Measurements from ENCODE around the gene CNOT4. TPM values are rescaled to one million over a fixed set of nuclear protein-coding genes. Genes with fewer than 3 reads are reported as not detected.

CNOT4 gene
- total and polyA plus RNA-seq, 3 donors from 2014 or later = 38.2 to 56.7 (median 53.2) TPM

GRCh38 chr7:135518748-135519147 is 8.8 kb upstream of the CNOT4 start:
- TF ChIP-seq CTCF (IDR thresholded peaks at IDR 0.05) = no peak
- TF ChIP-seq POLR2A (IDR thresholded peaks at IDR 0.05) = no peak
- Histone ChIP-seq H3K27me3 (no peaks in the 10 kb centered on the region), H3K4me3 (no peak overlapping the region), H3K9me3 (no peaks in the 10 kb centered on the region), H3K36me3 (ENCODE audit: low read depth, missing control alignments) (no peaks in the 10 kb centered on the region), H3K27ac (no peak overlapping the region), H3K4me1 (no peaks in the 10 kb centered on the region)
- no peak for DNase-seq
- intact Hi-C loops (cut with DNase I; ENCODE audit: low total_unique reads) = no loop called here
- WGBS, 2 donors = 94% methylated on average over 1 of the region's 1 CpG

- Histone ChIP-seq H3K36me3 (ENCODE audit: low read depth, missing control alignments) (no peaks in the 10 kb centered on the region), H3K27ac (no peak overlapping the region), H3K27me3 (no peaks in the 10 kb centered on the region), H3K9me3 (no peaks in the 10 kb centered on the region), H3K4me1 (no peaks in the 10 kb centered on the region), H3K4me3 (no peak overlapping the region)
- WGBS, 2 donors = 83 to 87% methylated on average over 3 of the region's 3 CpGs
- DNase-seq = no peak
- intact Hi-C loops (cut with DNase I; ENCODE audit: low total_unique reads) = no loop called here
- TF ChIP-seq CTCF (IDR thresholded peaks at IDR 0.05) = no peak
These were observed 7.2 kb upstream of the CNOT4 start for GRCh38 chr7:135517060-135517459.

DNA sequence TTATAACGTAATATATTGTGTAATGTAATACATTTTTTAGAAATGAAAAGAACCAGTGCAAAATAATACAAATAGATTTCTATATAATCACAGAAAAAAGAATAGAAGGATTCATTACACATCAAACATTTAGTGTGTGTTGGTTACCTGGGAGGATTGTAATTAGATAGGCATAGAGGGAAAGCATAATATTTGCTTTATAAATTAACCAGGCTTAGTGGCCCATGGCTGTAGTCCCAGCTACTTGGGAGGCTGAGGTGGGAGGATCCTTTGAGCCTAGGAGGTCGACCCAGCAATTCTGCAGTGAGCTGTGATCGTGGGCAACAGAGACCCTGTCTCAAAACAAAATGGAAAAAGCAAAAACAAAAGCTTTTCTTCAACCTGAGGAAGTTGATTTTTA is 5.0 kb upstream of the CNOT4 start:
- no peak overlapping the region for H3K27ac ChIP-seq
- no peak overlapping the region for H3K4me3 ChIP-seq
- no peak for DNase-seq
- H3K4me1 ChIP-seq = no peaks in the 10 kb centered on the region
- no peaks in the 10 kb centered on the region for H3K27me3 ChIP-seq
- H3K36me3 ChIP-seq (ENCODE audit: low read depth, missing control alignments) = no peaks in the 10 kb centered on the region
- no peaks in the 10 kb centered on the region for H3K9me3 ChIP-seq
- 79 to 81% methylated on average over 3 of the region's 3 CpGs for WGBS, 2 donors
- TF ChIP-seq CTCF (IDR thresholded peaks at IDR 0.05) = no peak
- TF ChIP-seq POLR2A (IDR thresholded peaks at IDR 0.05) = no peak
- intact Hi-C loops (cut with DNase I; ENCODE audit: low total_unique reads) = no loop called here

DNA sequence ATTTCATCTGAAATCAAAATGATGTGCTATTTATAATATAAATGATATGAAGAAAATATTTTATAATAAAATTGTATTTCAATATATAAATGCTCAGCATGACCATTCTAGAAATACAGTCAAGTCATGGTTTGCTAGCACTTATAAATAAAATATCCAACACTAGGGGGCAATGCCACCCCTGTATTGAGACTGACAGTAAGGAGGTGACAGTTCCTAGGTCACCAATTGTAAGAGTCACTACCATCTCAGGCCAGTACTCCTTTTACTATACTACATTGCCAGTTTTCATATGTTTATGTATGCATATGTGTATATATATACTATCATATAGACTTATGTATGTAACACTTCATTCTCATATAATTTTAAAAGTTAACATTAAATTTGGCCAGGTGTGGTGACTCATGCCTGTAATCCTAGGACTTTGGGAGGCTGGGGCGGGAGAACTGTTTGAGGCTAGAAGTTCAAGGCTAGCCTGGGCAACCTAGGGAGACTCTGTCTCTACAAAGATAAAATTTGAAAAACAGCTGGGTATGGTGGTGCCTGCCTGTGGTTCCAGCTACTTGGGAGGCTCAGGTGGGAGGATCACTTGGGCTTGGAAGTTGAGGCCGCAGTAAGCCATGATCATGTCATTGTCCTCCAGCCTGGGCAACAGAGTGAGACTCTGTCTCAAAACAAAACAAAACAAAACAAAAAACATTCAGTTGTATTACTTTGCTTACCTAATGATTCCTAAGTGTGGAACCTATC is 2.4 kb upstream of the CNOT4 start:
- no peak overlapping the region for H3K4me3 ChIP-seq
- intact Hi-C loops (cut with DNase I; ENCODE audit: low total_unique reads) = no loop called here
- H3K27ac ChIP-seq = no peak overlapping the region
- no peaks in the 10 kb centered on the region for H3K9me3 ChIP-seq
- WGBS, 2 donors = 79 to 92% methylated on average over 2 of the region's 2 CpGs
- H3K36me3 ChIP-seq (ENCODE audit: low read depth, missing control alignments) = no peaks in the 10 kb centered on the region
- peak; percentile 50 for DNase-seq
- H3K4me1 ChIP-seq = no peaks in the 10 kb centered on the region
- no peaks in the 10 kb centered on the region for H3K27me3 ChIP-seq
- TF ChIP-seq POLR2A (IDR thresholded peaks at IDR 0.05) (no peak), CTCF (IDR thresholded peaks at IDR 0.05) (peak; percentile 57 to 62 (median 57))
